ENCODE results near the gene DIP2B. TPM values are rescaled to one million over a fixed set of nuclear protein-coding genes. Genes with fewer than 3 reads are reported as not detected.

The DIP2B gene
- total and polyA plus RNA-seq, 2 donors from 2014 or later: 4.6 to 23.3 TPM

DNA sequence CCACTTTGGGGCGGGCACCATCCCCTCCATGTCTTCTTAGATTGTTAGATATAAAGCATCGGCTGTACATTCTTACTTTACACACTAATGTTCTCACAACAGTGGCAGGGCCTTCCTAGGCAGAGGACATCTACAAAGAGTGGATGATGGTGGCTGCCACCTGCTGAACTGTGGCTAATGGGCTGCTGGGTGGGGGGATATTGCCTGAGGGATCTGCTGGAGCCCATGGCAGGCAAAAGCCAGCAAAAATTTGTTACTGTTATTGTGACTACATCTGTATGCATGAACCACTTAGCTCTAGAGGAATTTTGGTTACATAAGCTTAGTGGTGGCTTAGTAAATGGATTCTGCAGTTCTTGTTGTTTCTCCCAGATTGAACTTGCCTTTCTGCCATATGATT lies 52.6 kb downstream of the DIP2B start:
- Histone ChIP-seq H3K4me1 (ENCODE audit: control insufficient read depth in 2 of 3, insufficient read depth in 2 of 3, low read depth in 1 of 3, low read length in 3 of 3) (no peaks in the 10 kb centered on the region), H3K9me3 (ENCODE audit: control insufficient read depth in 2 of 3, insufficient read depth in 1 of 3, low read length in 3 of 3) (no peaks in the 10 kb centered on the region), H3K36me3 (ENCODE audit: control insufficient read depth in 2 of 3, insufficient read depth in 3 of 3, low read length in 3 of 3) (no peaks in the 10 kb centered on the region), H3K27me3 (ENCODE audit: control insufficient read depth, insufficient read depth, low read length) (no peaks in the 10 kb centered on the region), H3K27ac (ENCODE audit: low read depth in 2 of 2, low read length in 2 of 2) (no peak overlapping the region), H3K4me3 (ENCODE audit: low read length in 3 of 3) (no peak overlapping the region), H3K9ac (ENCODE audit: low read length in 3 of 3) (no peak overlapping the region)
- TF ChIP-seq, protein P1, sequence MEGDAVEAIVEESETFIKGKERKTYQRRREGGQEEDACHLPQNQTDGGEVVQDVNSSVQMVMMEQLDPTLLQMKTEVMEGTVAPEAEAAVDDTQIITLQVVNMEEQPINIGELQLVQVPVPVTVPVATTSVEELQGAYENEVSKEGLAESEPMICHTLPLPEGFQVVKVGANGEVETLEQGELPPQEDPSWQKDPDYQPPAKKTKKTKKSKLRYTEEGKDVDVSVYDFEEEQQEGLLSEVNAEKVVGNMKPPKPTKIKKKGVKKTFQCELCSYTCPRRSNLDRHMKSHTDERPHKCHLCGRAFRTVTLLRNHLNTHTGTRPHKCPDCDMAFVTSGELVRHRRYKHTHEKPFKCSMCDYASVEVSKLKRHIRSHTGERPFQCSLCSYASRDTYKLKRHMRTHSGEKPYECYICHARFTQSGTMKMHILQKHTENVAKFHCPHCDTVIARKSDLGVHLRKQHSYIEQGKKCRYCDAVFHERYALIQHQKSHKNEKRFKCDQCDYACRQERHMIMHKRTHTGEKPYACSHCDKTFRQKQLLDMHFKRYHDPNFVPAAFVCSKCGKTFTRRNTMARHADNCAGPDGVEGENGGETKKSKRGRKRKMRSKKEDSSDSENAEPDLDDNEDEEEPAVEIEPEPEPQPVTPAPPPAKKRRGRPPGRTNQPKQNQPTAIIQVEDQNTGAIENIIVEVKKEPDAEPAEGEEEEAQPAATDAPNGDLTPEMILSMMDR (IDR thresholded peaks at IDR 0.05; ENCODE audit: borderline replicate concordance, extremely low read depth, insufficient read depth): no peak
- FAIRE-seq: no peak
- no peak for DNase-seq
- intact Hi-C loops (cut with DNase I): no loop called here

DNA sequence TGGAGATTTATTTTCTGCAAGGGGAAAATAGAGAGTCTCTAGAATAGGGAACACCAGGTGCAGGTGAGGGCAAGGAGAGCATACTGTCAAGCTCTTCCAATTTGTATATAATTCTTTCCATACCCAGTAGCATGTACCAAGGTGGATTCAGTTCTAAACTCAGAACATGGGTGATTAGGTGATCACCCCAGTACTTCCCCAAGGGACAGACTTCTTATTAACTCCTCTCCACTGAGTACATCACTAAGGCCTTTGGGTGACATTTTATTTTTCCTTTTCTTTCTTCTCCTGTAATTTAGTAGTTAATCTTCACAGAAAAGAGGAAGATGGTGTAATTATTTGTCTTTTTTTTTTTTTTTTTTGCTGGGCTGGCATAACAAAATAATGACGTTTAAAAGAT lies 54.2 kb downstream of the DIP2B start:
- Histone ChIP-seq H3K4me3 (ENCODE audit: low read length in 3 of 3) (no peak overlapping the region), H3K9me3 (ENCODE audit: control insufficient read depth in 2 of 3, insufficient read depth in 1 of 3, low read length in 3 of 3) (no peaks in the 10 kb centered on the region), H3K4me1 (ENCODE audit: control insufficient read depth in 2 of 3, insufficient read depth in 2 of 3, low read depth in 1 of 3, low read length in 3 of 3) (no peaks in the 10 kb centered on the region), H3K36me3 (ENCODE audit: control insufficient read depth in 2 of 3, insufficient read depth in 3 of 3, low read length in 3 of 3) (no peaks in the 10 kb centered on the region), H3K9ac (ENCODE audit: low read length in 3 of 3) (no peak overlapping the region), H3K27ac (ENCODE audit: low read depth in 2 of 2, low read length in 2 of 2) (no peak overlapping the region), H3K27me3 (ENCODE audit: control insufficient read depth, insufficient read depth, low read length) (no peaks in the 10 kb centered on the region)
- TF ChIP-seq, protein P1 (IDR thresholded peaks at IDR 0.05; ENCODE audit: borderline replicate concordance, extremely low read depth, insufficient read depth): no peak
- FAIRE-seq (no peak), DNase-seq (no peak)
- intact Hi-C loops (cut with DNase I): no loop called here

DNA sequence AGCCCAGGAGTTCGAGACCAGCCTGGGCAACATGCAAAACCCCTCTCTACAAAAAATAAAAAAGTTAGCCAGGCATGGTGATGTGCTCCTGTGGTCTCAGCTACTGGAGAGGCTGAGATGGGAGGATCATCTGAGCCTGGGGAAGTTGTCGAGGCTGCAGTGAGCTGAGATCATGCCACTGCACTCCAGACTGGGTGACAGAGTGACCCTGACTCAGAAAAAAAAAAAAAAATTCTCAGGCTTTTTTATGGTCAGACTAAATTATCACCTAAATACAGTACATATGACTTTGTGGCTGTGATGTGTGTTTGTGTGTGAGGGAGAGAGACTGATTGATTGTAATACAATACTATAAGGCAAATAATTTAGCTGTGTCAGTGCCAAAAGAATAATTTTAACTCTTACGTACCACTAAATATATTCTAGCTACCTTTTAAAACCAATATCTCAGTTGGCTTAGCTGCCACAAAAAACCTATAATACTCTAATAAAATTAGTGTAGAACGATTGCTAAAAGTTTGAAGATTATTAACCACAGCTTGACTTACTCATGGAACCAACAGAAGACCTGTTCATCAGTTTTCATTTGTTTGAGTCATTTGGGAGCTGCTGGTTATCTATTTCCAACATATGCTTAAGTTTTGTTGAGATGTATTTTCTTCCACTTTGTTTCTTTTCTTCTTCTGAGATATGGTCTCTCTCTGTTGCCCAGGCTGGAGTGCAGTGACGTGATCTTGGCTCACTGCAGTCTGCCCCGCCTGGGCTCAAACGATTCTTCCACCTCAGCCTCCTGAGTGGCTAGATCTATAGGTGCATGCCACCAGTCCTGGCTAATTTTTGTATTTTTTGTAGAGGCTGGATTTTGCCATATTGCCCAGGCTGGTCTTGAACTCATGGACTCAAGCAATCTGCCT lies 58.0 kb downstream of the DIP2B start:
- no peak for DNase-seq

More for the DNA sequence above, 58.0 kb downstream of the DIP2B start:
- Histone ChIP-seq H3K4me3 (ENCODE audit: low read length in 3 of 3) (no peak overlapping the region), H3K27me3 (ENCODE audit: control insufficient read depth, insufficient read depth, low read length) (no peaks in the 10 kb centered on the region), H3K4me1 (ENCODE audit: control insufficient read depth in 2 of 3, insufficient read depth in 2 of 3, low read depth in 1 of 3, low read length in 3 of 3) (peaks cover 0 to under 1% (median 0%) of the 10 kb centered on the region in 3 donors), H3K36me3 (ENCODE audit: control insufficient read depth in 2 of 3, insufficient read depth in 3 of 3, low read length in 3 of 3) (no peaks in the 10 kb centered on the region), H3K9ac (ENCODE audit: low read length in 3 of 3) (no peak overlapping the region), H3K9me3 (ENCODE audit: control insufficient read depth in 2 of 3, insufficient read depth in 1 of 3, low read length in 3 of 3) (no peaks in the 10 kb centered on the region), H3K27ac (ENCODE audit: low read depth in 2 of 2, low read length in 2 of 2) (no peak overlapping the region)
- intact Hi-C loops (cut with DNase I): no loop called here
- FAIRE-seq: no peak
- TF ChIP-seq, protein P1 (IDR thresholded peaks at IDR 0.05; ENCODE audit: borderline replicate concordance, extremely low read depth, insufficient read depth): no peak
